HEK293T (cell line): ENCODE results near the gene SLC35F3.

Source experiments
- BHLHE40 ChIP-seq: fragments of 450-650 bp; IDR thresholded peaks from 2 replicates; pipeline ENCODE4 v1.6.1; 2016; ENCODE audit warnings: mild to moderate bottlenecking, moderate library complexity, borderline replicate concordance
- CTBP1 ChIP-seq: fragments of 450-650 bp; IDR thresholded peaks from 2 replicates; pipeline ENCODE4 v1.6.1; 2016; ENCODE audit warnings: borderline replicate concordance
- NFRKB ChIP-seq: fragments of 450-650 bp; IDR thresholded peaks from 2 replicates; pipeline ENCODE4 v1.6.1; 2016; ENCODE audit warnings: mild to moderate bottlenecking, moderate library complexity
- SP1 ChIP-seq: fragments of 450-650 bp; IDR thresholded peaks from 2 replicates; pipeline ENCODE4 v1.6.1; 2017

GRCh38 chr1:233938476-233938875 is 34.0 kb downstream of the SLC35F3 start:
- TF ChIP-seq CTBP1 (no peak), SP1 (no peak), BHLHE40 (no peak), NFRKB (no peak)
